Activated CD8-positive, alpha-beta T cell treated with anti-CD3 and anti-CD28 coated beads for 36 hours (primary cell): Measurements from ENCODE around the gene AHRR. TPM values are rescaled to one million over a fixed set of nuclear protein-coding genes. Genes with fewer than 3 reads are reported as not detected.

ENCODE experiments used
- ATAC-seq: fragments of 200-7000 bp; cut with Tn5 transposase; one replicate; pipeline ENCODE4 v1.10.0; 2021; ENCODE audit warnings: mild to moderate bottlenecking, moderate library complexity
- CTCF ChIA-PET: fragments of 350-600 bp; sonication (Branson Sonifier 250); formaldehyde crosslinking; loops from one replicate; lab custom pipeline; 2021; ENCODE audit warnings: antibody characterized with exemption; lab: Charles Lee
- POLR2A ChIA-PET: fragments of 350-600 bp; sonication (Branson Sonifier 250); formaldehyde crosslinking; loops from one replicate; lab custom pipeline; 2021; ENCODE audit warnings: antibody characterized with exemption; lab: Charles Lee
- DNase-seq: peaks from one replicate; pipeline ENCODE4 v3.0.0-alpha.2; 2020
- H3K27ac Mint-ChIP-seq: one replicate; pipeline ENCODE4 v1.8.0; 2021; ENCODE audit warnings: mild to moderate bottlenecking, mixed read lengths
- H3K27me3 Mint-ChIP-seq: one replicate; pipeline ENCODE4 v1.8.0; 2021; ENCODE audit warnings: mixed read lengths
- H3K36me3 Mint-ChIP-seq: one replicate; pipeline ENCODE4 v1.8.0; 2021; ENCODE audit warnings: low read depth, mixed read lengths
- H3K4me1 Mint-ChIP-seq: one replicate; pipeline ENCODE4 v1.8.0; 2021; ENCODE audit warnings: low read depth, mixed read lengths
- H3K4me3 Mint-ChIP-seq: one replicate; pipeline ENCODE4 v1.8.0; 2021; ENCODE audit warnings: mild to moderate bottlenecking, moderate library complexity, mixed read lengths
- H3K9me3 Mint-ChIP-seq: one replicate; pipeline ENCODE4 v1.8.0; 2021; ENCODE audit warnings: mixed read lengths
- CTCF ChIP-seq: fragments of 200-600 bp; IDR thresholded peaks from one replicate; pipeline ENCODE4 v1.8.0; 2022; ENCODE audit warnings: antibody characterized with exemption, mild to moderate bottlenecking
- intact Hi-C: fragments of 100-400 bp; cut with micrococcal nuclease; formaldehyde crosslinking; loops from one replicate; pipeline ENCODE4 v1.10.0; 2022
- total RNA-seq, 2 experiments: library from RNA; stranded (reverse); gene quantifications; one replicate each; pipeline ENCODE4 v1.2.3, GENCODE V29; 2021

Gene AHRR
- total RNA-seq, 2 experiments from 2014 or later, result 26.3 to 27.9 TPM

GRCh38 chr5:387491-388265, 66.2 kb downstream of the AHRR start:
- intact Hi-C loops, result no loop called here
- peaks cover 31% of the 10 kb centered on the region for H3K4me1 Mint-ChIP-seq
- peaks cover 64% of the 10 kb centered on the region for H3K36me3 Mint-ChIP-seq
- no peak overlapping the region for H3K4me3 Mint-ChIP-seq
- no peak for DNase-seq
- no peak for ATAC-seq
- H3K9me3 Mint-ChIP-seq, result peaks cover 20% of the 10 kb centered on the region
- ChIA-PET CTCF (interaction anchor here (0.8 kb wide), 1 partner anchor 9 kb away, joined by 3 read pairs; no protein-coding TSS in a partner anchor), POLR2A (interaction anchor here (1.1 to 1.4 kb wide), 4 partner anchors 8 to 20 kb away, joined by 3 to 4 read pairs (median 3); no protein-coding TSS in a partner anchor)
- TF ChIP-seq CTCF, result no peak
- H3K27me3 Mint-ChIP-seq, result no peaks in the 10 kb centered on the region
- no peak overlapping the region for H3K27ac Mint-ChIP-seq

GRCh38 chr5:388266-389196, 67.0 kb downstream of the AHRR start:
- no peak overlapping the region for H3K4me3 Mint-ChIP-seq
- POLR2A ChIA-PET, result interaction anchor here (1.4 kb wide), 1 partner anchor 9 kb away, joined by 3 read pairs; no protein-coding TSS in a partner anchor
- no peak for TF ChIP-seq CTCF
- CTCF ChIA-PET, result interaction anchor here (0.8 kb wide), 1 partner anchor 10 kb away, joined by 3 read pairs; no protein-coding TSS in a partner anchor
- intact Hi-C loops, result no loop called here
- ATAC-seq (no peak), DNase-seq (no peak)
- peaks cover 34% of the 10 kb centered on the region for H3K4me1 Mint-ChIP-seq
- no peaks in the 10 kb centered on the region for H3K27me3 Mint-ChIP-seq
- peaks cover 16% of the 10 kb centered on the region for H3K9me3 Mint-ChIP-seq
- H3K27ac Mint-ChIP-seq, result no peak overlapping the region
- H3K36me3 Mint-ChIP-seq, result peaks cover 67% of the 10 kb centered on the region

GRCh38 chr5:389197-389821, 67.8 kb downstream of the AHRR start:
- peaks cover 13% of the 10 kb centered on the region for H3K9me3 Mint-ChIP-seq
- H3K36me3 Mint-ChIP-seq, result peaks cover 64% of the 10 kb centered on the region
- intact Hi-C loops, result no loop called here
- ATAC-seq (no peak), DNase-seq (no peak)
- TF ChIP-seq CTCF, result no peak
- no peak overlapping the region for H3K4me3 Mint-ChIP-seq
- ChIA-PET POLR2A (interaction anchor here (1.3 to 1.4 kb wide), 2 partner anchors 9 to 15 kb away, joined by 3 read pairs; no protein-coding TSS in a partner anchor), CTCF (no interaction called here)
- H3K27ac Mint-ChIP-seq, result no peak overlapping the region
- no peaks in the 10 kb centered on the region for H3K27me3 Mint-ChIP-seq
- H3K4me1 Mint-ChIP-seq, result peaks cover 33% of the 10 kb centered on the region

GRCh38 chr5:389891-390622, 68.5 kb downstream of the AHRR start:
- ChIA-PET POLR2A (interaction anchor here (1.3 kb wide), 1 partner anchor 16 kb away, joined by 3 read pairs; no protein-coding TSS in a partner anchor), CTCF (interaction anchor here (1.2 kb wide), 1 partner anchor 11 kb away, joined by 6 read pairs; no protein-coding TSS in a partner anchor)
- no peak for DNase-seq
- no peak for ATAC-seq
- peak overlapping the region; percentile 46 for H3K27ac Mint-ChIP-seq
- H3K27me3 Mint-ChIP-seq, result no peaks in the 10 kb centered on the region
- peaks cover 56% of the 10 kb centered on the region for H3K36me3 Mint-ChIP-seq
- peak overlapping the region; percentile 49 for H3K4me3 Mint-ChIP-seq
- TF ChIP-seq CTCF, result no peak
- intact Hi-C loops, result loop anchor here (10.0 kb wide), 1 partner anchor 45 kb away; no protein-coding TSS in a partner anchor
- H3K4me1 Mint-ChIP-seq, result peaks cover 33% of the 10 kb centered on the region
- peaks cover 9% of the 10 kb centered on the region for H3K9me3 Mint-ChIP-seq
